IMR-90 (cell line): Measurements from ENCODE around the gene PLXNB3. TPM values are rescaled to one million over a fixed set of nuclear protein-coding genes. Genes with fewer than 3 reads are reported as not detected.
A peak's percentile ranks its signal among the peaks of the same experiment; 100 is the strongest.

Experiments used
- ATAC-seq: fragments of 200-7000 bp; cut with Tn5 transposase; 2 replicates; pipeline ENCODE4 v1.9.1; 2020; ENCODE audit warnings: low read depth, mild to moderate bottlenecking, moderate library complexity
- BruUV-seq: library from RNA; stranded (reverse); fragments of 400-500 nt; replicated peaks from 2 replicates; lab custom pipeline; 2021; lab: Mats Ljungman, UMichigan
- CTCF ChIA-PET: fragments of 300-600 bp; formaldehyde crosslinking; extraction: SDS; loops from one replicate; lab custom pipeline; 2021; ENCODE audit warnings: antibody characterized with exemption; lab: Yijun Ruan, JAX
- POLR2A ChIA-PET: fragments of 300-600 bp; sonication (Branson Sonifier 250); formaldehyde crosslinking; loops from one replicate; lab custom pipeline; 2022; ENCODE audit warnings: antibody characterized with exemption; ENCODE audit not compliant: unreplicated experiment; lab: Charles Lee
- DNase-seq: peaks from one replicate; pipeline ENCODE4 v3.0.0; 2013
- H2AFZ ChIP-seq: replicated peaks from 2 replicates; pipeline ENCODE3; 2013; ENCODE audit warnings: low read length, mild to moderate bottlenecking; ENCODE audit not compliant: poor library complexity
- H2AK5ac ChIP-seq: 2 replicates; pipeline ENCODE4 v1.6.1; 2013; ENCODE audit warnings: low read depth, low read length, inconsistent platforms
- H2AK9ac ChIP-seq: replicated peaks from 2 replicates; pipeline ENCODE3; 2013; ENCODE audit warnings: mild to moderate bottlenecking, low read depth, low read length, moderate library complexity; ENCODE audit not compliant: poor library complexity
- H2BK120ac ChIP-seq: 2 replicates; pipeline ENCODE4 v1.6.1; 2013; ENCODE audit warnings: low read depth, low read length, inconsistent platforms
- H2BK15ac ChIP-seq: 3 replicates; pipeline ENCODE4 v1.6.1; 2013; ENCODE audit warnings: low read depth, low read length, inconsistent platforms
- H2BK20ac ChIP-seq: 2 replicates; pipeline ENCODE4 v1.6.1; 2013; ENCODE audit warnings: low read depth, mild to moderate bottlenecking, inconsistent platforms, low read length, moderate library complexity
- H2BK5ac ChIP-seq: 2 replicates; pipeline ENCODE4 v1.6.1; 2013; ENCODE audit warnings: mild to moderate bottlenecking, low read depth, low read length, inconsistent platforms; ENCODE audit not compliant: poor library complexity, severe bottlenecking
- H3K14ac ChIP-seq: replicated peaks from 2 replicates; pipeline ENCODE4 v1.6.1; 2013; ENCODE audit warnings: low read depth, low read length, inconsistent platforms
- H3K18ac ChIP-seq: 2 replicates; pipeline ENCODE4 v1.6.1; 2013; ENCODE audit warnings: low read depth, low read length, control low read depth
- H3K23ac ChIP-seq: 2 replicates; pipeline ENCODE4 v1.6.1; 2013; ENCODE audit warnings: low read depth, low read length, inconsistent platforms
- H3K27ac ChIP-seq: 2 replicates; pipeline ENCODE4 v1.5.1; 2013; ENCODE audit warnings: mild to moderate bottlenecking, control low read depth, low read length; ENCODE audit not compliant: insufficient read depth
- H3K27me3 ChIP-seq: 2 replicates; pipeline ENCODE4 v1.6.1; 2013; ENCODE audit warnings: low read length; ENCODE audit not compliant: control insufficient read depth, insufficient read depth
- H3K36me3 ChIP-seq: 2 replicates; pipeline ENCODE4 v1.6.1; 2013; ENCODE audit warnings: low read length, mixed read lengths; ENCODE audit not compliant: control insufficient read depth, insufficient read depth
- H3K4ac ChIP-seq: 2 replicates; pipeline ENCODE4 v1.6.1; 2013; ENCODE audit warnings: low read depth, low read length, inconsistent platforms
- H3K4me1 ChIP-seq: 2 replicates; pipeline ENCODE4 v1.6.1; 2013; ENCODE audit warnings: low read length, mixed read lengths; ENCODE audit not compliant: control insufficient read depth, insufficient read depth
- H3K4me2 ChIP-seq: 2 replicates; pipeline ENCODE4 v1.6.1; 2013; ENCODE audit warnings: low read depth, mild to moderate bottlenecking, control low read depth, low read length, moderate library complexity
- H3K4me3 ChIP-seq: 2 replicates; pipeline ENCODE4 v1.5.1; 2013; ENCODE audit warnings: low read depth, mild to moderate bottlenecking, control low read depth, low read length, moderate library complexity; ENCODE audit not compliant: insufficient read depth
- H3K56ac ChIP-seq: 2 replicates; pipeline ENCODE4 v1.6.1; 2013; ENCODE audit warnings: low read length, inconsistent platforms; ENCODE audit not compliant: insufficient read depth; ENCODE audit errors: extremely low read depth
- H3K79me1 ChIP-seq, 2 experiments: 2 replicates each; pipeline ENCODE4 v1.6.1; 2013; ENCODE audit warnings: low read length in 2 of 2, inconsistent platforms in 1 of 2, low read depth in 1 of 2
- H3K9ac ChIP-seq: 2 replicates; pipeline ENCODE4 v1.6.1; 2013; ENCODE audit warnings: low read depth, low read length, control low read depth
- H3K9me1 ChIP-seq: 2 replicates; pipeline ENCODE4 v1.6.1; 2013; ENCODE audit warnings: low read length, inconsistent platforms; ENCODE audit not compliant: insufficient read depth
- H3K9me3 ChIP-seq: 2 replicates; pipeline ENCODE4 v1.6.1; 2013; ENCODE audit warnings: low read length; ENCODE audit not compliant: control insufficient read depth, insufficient read depth
- H4K20me1 ChIP-seq: 2 replicates; pipeline ENCODE4 v1.6.1; 2013; ENCODE audit warnings: low read length, inconsistent platforms; ENCODE audit not compliant: insufficient read depth
- H4K5ac ChIP-seq: 2 replicates; pipeline ENCODE4 v1.6.1; 2013; ENCODE audit warnings: mild to moderate bottlenecking, low read depth, low read length, control low read depth
- H4K8ac ChIP-seq, 2 experiments: 2 replicates each; pipeline ENCODE4 v1.6.1; 2013; ENCODE audit warnings: low read depth in 2 of 2, low read length in 2 of 2, control low read depth in 1 of 2, inconsistent platforms in 1 of 2
- H4K91ac ChIP-seq: 2 replicates; pipeline ENCODE4 v1.6.1; 2013; ENCODE audit warnings: low read depth, low read length, inconsistent platforms; ENCODE audit not compliant: insufficient read depth
- BHLHE40 ChIP-seq: fragments of 150-350 bp; IDR thresholded peaks from 2 replicates; pipeline ENCODE4 v1.6.1; 2016; ENCODE audit warnings: mild to moderate bottlenecking, low read depth, low read length
- CEBPB ChIP-seq: IDR thresholded peaks from 2 replicates; pipeline ENCODE4 v1.6.1; 2012; ENCODE audit warnings: low read depth, low read length, improper control_type of control experiment
- CHD1 ChIP-seq: IDR thresholded peaks from 2 replicates; pipeline ENCODE4 v1.6.1; 2012; ENCODE audit warnings: low read depth, low read length, improper control_type of control experiment
- FOS ChIP-seq: fragments of 150-350 bp; IDR thresholded peaks from 2 replicates; pipeline ENCODE4 v1.6.1; 2016; ENCODE audit warnings: low read depth, low read length
- MAFK ChIP-seq: IDR thresholded peaks from 2 replicates; pipeline ENCODE4 v1.6.1; 2012; ENCODE audit warnings: low read depth, low read length, improper control_type of control experiment
- MAZ ChIP-seq: IDR thresholded peaks from 2 replicates; pipeline ENCODE4 v1.6.1; 2012; ENCODE audit warnings: low read depth, mild to moderate bottlenecking, low read length, improper control_type of control experiment, moderate library complexity, borderline replicate concordance
- MXI1 ChIP-seq: IDR thresholded peaks from 2 replicates; pipeline ENCODE4 v1.6.1; 2012; ENCODE audit warnings: low read depth, mild to moderate bottlenecking, low read length, moderate library complexity, borderline replicate concordance
- NFE2L2 ChIP-seq: fragments of 150-350 bp; IDR thresholded peaks from 2 replicates; pipeline ENCODE4 v1.6.1; 2016; ENCODE audit warnings: low read depth, mild to moderate bottlenecking, low read length
- POLR2A ChIP-seq: IDR thresholded peaks from 2 replicates; pipeline ENCODE4 v1.6.1; 2012; ENCODE audit warnings: mild to moderate bottlenecking, low read depth, low read length
- RAD21 ChIP-seq: IDR thresholded peaks from 2 replicates; pipeline ENCODE4 v1.6.1; 2012; ENCODE audit warnings: low read length, improper control_type of control experiment
- RCOR1 ChIP-seq: IDR thresholded peaks from 2 replicates; pipeline ENCODE4 v1.6.1; 2012; ENCODE audit warnings: mild to moderate bottlenecking, low read length, improper control_type of control experiment; ENCODE audit not compliant: insufficient replicate concordance
- RFX5 ChIP-seq: IDR thresholded peaks from 2 replicates; pipeline ENCODE4 v1.8.0; 2012; ENCODE audit warnings: low read depth, mild to moderate bottlenecking, low read length, moderate library complexity
- SMC3 ChIP-seq: fragments of 150-350 bp; IDR thresholded peaks from 2 replicates; pipeline ENCODE4 v1.6.1; 2016; ENCODE audit warnings: low read depth, mild to moderate bottlenecking, antibody characterized with exemption, low read length, moderate library complexity
- whole genome bisulfite sequencing, 2 experiments: methylation state at CpG; one replicate each; pipeline versions ENCODE4 v1.1.5 to v1.1.7; 2013; ENCODE audit warnings: missing lambda C conversion rate in 2 of 2; ENCODE audit not compliant: insufficient read length in 1 of 2; ENCODE audit errors: extremely low coverage in 2 of 2; 5-methylcytosine and 5-hydroxymethylcytosine counted together
- dilution Hi-C: fragments of 300-500 bp; cut with HindIII; formaldehyde crosslinking; loops from one replicate; pipeline ENCODE4 v1.14.3; 2018; ENCODE audit warnings: low sequenced_read_pairs; ENCODE audit not compliant: unreplicated experiment
- in situ Hi-C: fragments of 300-500 bp; cut with MboI; formaldehyde crosslinking; loops from 3 replicates; pipeline ENCODE4 v1.14.3; 2019; ENCODE audit warnings: low sequenced_read_pairs, inconsistent platforms, mixed read lengths
- intact Hi-C: fragments of 100-400 bp; cut with micrococcal nuclease; formaldehyde crosslinking; loops from 2 replicates; pipeline ENCODE4 v1.10.0; 2022
- polyA plus RNA-seq, 3 experiments: library from polyadenylated mRNA; depleted of rRNA; stranded (reverse); fragments of >200 nt; gene quantifications; 2 replicates each; pipeline ENCODE4 v1.2.3, GENCODE V29; 2012; ENCODE audit warnings: low replicate concordance in 1 of 3
- total RNA-seq: library from RNA; depleted of rRNA; stranded (reverse); fragments of >200 nt; gene quantifications from 2 replicates; pipeline ENCODE4 v1.2.3, GENCODE V29; 2012
- TF ChIP-seq, protein P1 (sequence below): fragments of 150-350 bp; IDR thresholded peaks from 2 replicates; pipeline ENCODE4 v1.6.1; 2016; ENCODE audit warnings: low read depth, mild to moderate bottlenecking, low read length, moderate library complexity, borderline replicate concordance
- TF ChIP-seq, protein P2 (sequence below): fragments of 150-350 bp; IDR thresholded peaks from 2 replicates; pipeline ENCODE4 v1.6.1; 2017; ENCODE audit warnings: mild to moderate bottlenecking, antibody characterized with exemption, low read length, low read depth
- TF ChIP-seq, protein P3 (sequence below): conservative IDR thresholded peaks from 2 replicates; pipeline ENCODE4 v1.5.1; 2012; ENCODE audit warnings: mild to moderate bottlenecking, low read depth, low read length, improper control_type of control experiment

Gene PLXNB3
- total and polyA plus RNA-seq, 2 of the 4 experiments (the other 2 are of a cell fraction) = 0.36 to 22.3 TPM

DNA sequence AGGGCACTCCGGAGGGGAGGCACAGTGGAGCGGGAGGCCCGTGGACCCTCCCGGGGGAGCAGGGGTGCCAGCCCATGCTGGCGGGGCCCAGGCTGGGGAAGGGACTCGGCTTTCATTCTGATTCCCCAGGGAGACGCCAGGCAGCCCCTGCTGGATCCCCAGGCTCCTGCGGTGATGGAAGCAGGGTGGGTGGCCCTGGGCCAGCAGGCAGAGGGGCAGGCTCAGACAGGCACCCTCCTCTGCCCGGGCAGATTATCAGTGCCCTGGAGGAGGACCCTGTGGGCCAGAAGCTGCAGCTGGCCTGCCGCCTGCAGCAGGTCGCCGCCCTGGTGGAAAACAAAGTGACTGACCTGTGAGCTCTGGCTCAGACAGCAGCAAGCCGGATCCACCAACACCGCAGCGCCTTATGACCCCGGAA, 14.6 kb downstream of the PLXNB3 start:
- Histone ChIP-seq H2BK20ac (no peak overlapping the region), H2AK9ac (no peak overlapping the region), H3K27ac (no peak overlapping the region), H3K9me1 (no peaks in the 10 kb centered on the region), H3K4me2 (no peak overlapping the region), H2BK15ac (no peak overlapping the region), H3K9ac (no peak overlapping the region), H4K5ac (no peak overlapping the region), H3K23ac (no peak overlapping the region), H3K79me1 (no peaks in the 10 kb centered on the region), H2AFZ (peak overlapping the region; percentile 43), H3K4me3 (no peak overlapping the region), H3K18ac (no peak overlapping the region), H4K8ac (no peak overlapping the region), H2BK120ac (no peak overlapping the region), H3K27me3 (no peaks in the 10 kb centered on the region), H2BK5ac (no peak overlapping the region), H3K4ac (no peak overlapping the region), H3K9me3 (no peaks in the 10 kb centered on the region; the same call in 1 of the 2 replicates), H3K56ac (no peak overlapping the region), H4K20me1 (no peaks in the 10 kb centered on the region), H3K14ac (no peak overlapping the region), H3K4me1 (no peaks in the 10 kb centered on the region), H4K91ac (no peak overlapping the region), H3K36me3 (peaks cover 4% of the 10 kb centered on the region; the same call in 1 of the 2 replicates), H2AK5ac (no peak overlapping the region)
- ChIA-PET POLR2A (no interaction called here), CTCF (no interaction called here)
- no peak for TF ChIP-seq RFX5
- no peak for TF ChIP-seq RCOR1
- TF ChIP-seq MAZ = no peak
- no peak for TF ChIP-seq BHLHE40
- TF ChIP-seq RAD21 = no peak
- TF ChIP-seq FOS = no peak
- TF ChIP-seq POLR2A = no peak
- TF ChIP-seq, protein P1, sequence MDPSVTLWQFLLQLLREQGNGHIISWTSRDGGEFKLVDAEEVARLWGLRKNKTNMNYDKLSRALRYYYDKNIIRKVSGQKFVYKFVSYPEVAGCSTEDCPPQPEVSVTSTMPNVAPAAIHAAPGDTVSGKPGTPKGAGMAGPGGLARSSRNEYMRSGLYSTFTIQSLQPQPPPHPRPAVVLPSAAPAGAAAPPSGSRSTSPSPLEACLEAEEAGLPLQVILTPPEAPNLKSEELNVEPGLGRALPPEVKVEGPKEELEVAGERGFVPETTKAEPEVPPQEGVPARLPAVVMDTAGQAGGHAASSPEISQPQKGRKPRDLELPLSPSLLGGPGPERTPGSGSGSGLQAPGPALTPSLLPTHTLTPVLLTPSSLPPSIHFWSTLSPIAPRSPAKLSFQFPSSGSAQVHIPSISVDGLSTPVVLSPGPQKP = no peak
- no peak for TF ChIP-seq CHD1
- TF ChIP-seq, protein P2, sequence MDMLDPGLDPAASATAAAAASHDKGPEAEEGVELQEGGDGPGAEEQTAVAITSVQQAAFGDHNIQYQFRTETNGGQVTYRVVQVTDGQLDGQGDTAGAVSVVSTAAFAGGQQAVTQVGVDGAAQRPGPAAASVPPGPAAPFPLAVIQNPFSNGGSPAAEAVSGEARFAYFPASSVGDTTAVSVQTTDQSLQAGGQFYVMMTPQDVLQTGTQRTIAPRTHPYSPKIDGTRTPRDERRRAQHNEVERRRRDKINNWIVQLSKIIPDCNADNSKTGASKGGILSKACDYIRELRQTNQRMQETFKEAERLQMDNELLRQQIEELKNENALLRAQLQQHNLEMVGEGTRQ = no peak
- TF ChIP-seq SMC3 = no peak
- no peak for TF ChIP-seq MXI1
- TF ChIP-seq, protein P3, sequence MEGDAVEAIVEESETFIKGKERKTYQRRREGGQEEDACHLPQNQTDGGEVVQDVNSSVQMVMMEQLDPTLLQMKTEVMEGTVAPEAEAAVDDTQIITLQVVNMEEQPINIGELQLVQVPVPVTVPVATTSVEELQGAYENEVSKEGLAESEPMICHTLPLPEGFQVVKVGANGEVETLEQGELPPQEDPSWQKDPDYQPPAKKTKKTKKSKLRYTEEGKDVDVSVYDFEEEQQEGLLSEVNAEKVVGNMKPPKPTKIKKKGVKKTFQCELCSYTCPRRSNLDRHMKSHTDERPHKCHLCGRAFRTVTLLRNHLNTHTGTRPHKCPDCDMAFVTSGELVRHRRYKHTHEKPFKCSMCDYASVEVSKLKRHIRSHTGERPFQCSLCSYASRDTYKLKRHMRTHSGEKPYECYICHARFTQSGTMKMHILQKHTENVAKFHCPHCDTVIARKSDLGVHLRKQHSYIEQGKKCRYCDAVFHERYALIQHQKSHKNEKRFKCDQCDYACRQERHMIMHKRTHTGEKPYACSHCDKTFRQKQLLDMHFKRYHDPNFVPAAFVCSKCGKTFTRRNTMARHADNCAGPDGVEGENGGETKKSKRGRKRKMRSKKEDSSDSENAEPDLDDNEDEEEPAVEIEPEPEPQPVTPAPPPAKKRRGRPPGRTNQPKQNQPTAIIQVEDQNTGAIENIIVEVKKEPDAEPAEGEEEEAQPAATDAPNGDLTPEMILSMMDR = no peak
- TF ChIP-seq MAFK = no peak
- TF ChIP-seq CEBPB = no peak
- TF ChIP-seq NFE2L2 = no peak
- 55% methylated on average over 4 of the region's 16 CpGs; no CpG with 5 or more reads in 1 of the 2 experiments for WGBS, 2 experiments
- intact Hi-C loops = no loop called here
- ATAC-seq = no peak
- in situ Hi-C loops = no loop called here
- BruUV-seq = no TSS peak
- DNase-seq = no peak
- dilution Hi-C loops = no loop called here
